ENCODE results near the gene EBF4.

Gene EBF4

GRCh38 chr20:2794866-2795447, 102.4 kb downstream of the EBF4 start:
- H3K36me3 ChIP-seq (replicated peaks; ENCODE audit: low read depth, low read length), result no peaks in the 10 kb centered on the region
- no peak overlapping the region for H3K9ac ChIP-seq (ENCODE audit: low read length)
- TF ChIP-seq CTCF (IDR thresholded peaks at IDR 0.05; ENCODE audit: low read depth, low read length), result no peak
- no peak for TF ChIP-seq EZH2phosphoT487 (IDR thresholded peaks at IDR 0.05; ENCODE audit: low read depth)
- no peak overlapping the region for H3K4me2 ChIP-seq (ENCODE audit: low read length)
- H3K4me3 ChIP-seq (ENCODE audit: low read length), result no peak overlapping the region
- no peaks in the 10 kb centered on the region for H4K20me1 ChIP-seq (ENCODE audit: insufficient read depth, low read length)
- peaks cover 17% of the 10 kb centered on the region for H3K4me1 ChIP-seq (ENCODE audit: low read length)
- H2AFZ ChIP-seq (ENCODE audit: low read depth, low read length), result no peak overlapping the region
- H3K9me3 ChIP-seq (ENCODE audit: insufficient read depth, low read length), result no peaks in the 10 kb centered on the region
- H3K27me3 ChIP-seq (ENCODE audit: low read depth, low read length), result peaks cover 24% of the 10 kb centered on the region; the same call in 1 of the 2 replicates
- no peak overlapping the region for H3K27ac ChIP-seq (ENCODE audit: low read length)
- no peaks in the 10 kb centered on the region for H3K79me2 ChIP-seq (ENCODE audit: low read length)

GRCh38 chr20:2795451-2795850, 102.9 kb downstream of the EBF4 start:
- peaks cover 24% of the 10 kb centered on the region; the same call in 1 of the 2 replicates for H3K27me3 ChIP-seq (ENCODE audit: low read depth, low read length)

GRCh38 chr20:2796011-2796660, 103.6 kb downstream of the EBF4 start:
- Histone ChIP-seq H3K27me3 (ENCODE audit: low read depth, low read length) (peaks cover 25% of the 10 kb centered on the region; the same call in 1 of the 2 replicates), H2AFZ (ENCODE audit: low read depth, low read length) (no peak overlapping the region), H3K4me2 (ENCODE audit: low read length) (no peak overlapping the region), H3K4me3 (ENCODE audit: low read length) (no peak overlapping the region), H3K27ac (ENCODE audit: low read length) (no peak overlapping the region), H3K4me1 (ENCODE audit: low read length) (peaks cover 22% of the 10 kb centered on the region), H4K20me1 (ENCODE audit: insufficient read depth, low read length) (no peaks in the 10 kb centered on the region), H3K79me2 (ENCODE audit: low read length) (no peaks in the 10 kb centered on the region), H3K9ac (ENCODE audit: low read length) (no peak overlapping the region), H3K9me3 (ENCODE audit: insufficient read depth, low read length) (no peaks in the 10 kb centered on the region), H3K36me3 (replicated peaks; ENCODE audit: low read depth, low read length) (no peaks in the 10 kb centered on the region)
- TF ChIP-seq EZH2phosphoT487 (IDR thresholded peaks at IDR 0.05; ENCODE audit: low read depth), result no peak

More at GRCh38 chr20:2795451-2795850, 102.9 kb downstream of the EBF4 start:
- H2AFZ ChIP-seq (ENCODE audit: low read depth, low read length), result no peak overlapping the region
- TF ChIP-seq CTCF (IDR thresholded peaks at IDR 0.05; ENCODE audit: low read depth, low read length) (no peak), EZH2phosphoT487 (IDR thresholded peaks at IDR 0.05; ENCODE audit: low read depth) (no peak)
- H3K36me3 ChIP-seq (replicated peaks; ENCODE audit: low read depth, low read length), result no peaks in the 10 kb centered on the region
- no peak overlapping the region for H3K4me3 ChIP-seq (ENCODE audit: low read length)
- H4K20me1 ChIP-seq (ENCODE audit: insufficient read depth, low read length), result no peaks in the 10 kb centered on the region
- no peaks in the 10 kb centered on the region for H3K79me2 ChIP-seq (ENCODE audit: low read length)
- no peak overlapping the region for H3K27ac ChIP-seq (ENCODE audit: low read length)
- H3K9me3 ChIP-seq (ENCODE audit: insufficient read depth, low read length), result no peaks in the 10 kb centered on the region
- H3K4me1 ChIP-seq (ENCODE audit: low read length), result peaks cover 17% of the 10 kb centered on the region
- H3K4me2 ChIP-seq (ENCODE audit: low read length), result no peak overlapping the region
- H3K9ac ChIP-seq (ENCODE audit: low read length), result no peak overlapping the region

GRCh38 chr20:2797136-2797983, 104.8 kb downstream of the EBF4 start:
- H4K20me1 ChIP-seq (ENCODE audit: insufficient read depth, low read length), result no peaks in the 10 kb centered on the region

More at GRCh38 chr20:2797136-2797983, 104.8 kb downstream of the EBF4 start:
- Histone ChIP-seq H3K36me3 (replicated peaks; ENCODE audit: low read depth, low read length) (no peaks in the 10 kb centered on the region), H3K27ac (ENCODE audit: low read length) (no peak overlapping the region), H2AFZ (ENCODE audit: low read depth, low read length) (0 out of 2 replicates have a peak overlapping the region, but pooled peaks have one; percentile 25), H3K9me3 (ENCODE audit: insufficient read depth, low read length) (no peaks in the 10 kb centered on the region), H3K4me1 (ENCODE audit: low read length) (peaks cover 27% of the 10 kb centered on the region), H3K4me2 (ENCODE audit: low read length) (no peak overlapping the region), H3K9ac (ENCODE audit: low read length) (no peak overlapping the region), H3K4me3 (ENCODE audit: low read length) (no peak overlapping the region), H3K27me3 (ENCODE audit: low read depth, low read length) (peaks cover 21% of the 10 kb centered on the region), H3K79me2 (ENCODE audit: low read length) (no peaks in the 10 kb centered on the region)
- no peak for TF ChIP-seq EZH2phosphoT487 (IDR thresholded peaks at IDR 0.05; ENCODE audit: low read depth)
- no peak for TF ChIP-seq CTCF (IDR thresholded peaks at IDR 0.05; ENCODE audit: low read depth, low read length)
